Suppressor macrophage treated with lipopolysaccharide for 1 hour (primary cell): ENCODE measurements around the gene AP3B1.
A peak's percentile ranks its signal among the peaks of the same experiment; 100 is the strongest.

Source experiments
- DNase-seq, 3 donors: peaks; one replicate each; pipeline ENCODE4 v3.0.0-alpha.2; 2020 to 2022

Gene AP3B1

DNA sequence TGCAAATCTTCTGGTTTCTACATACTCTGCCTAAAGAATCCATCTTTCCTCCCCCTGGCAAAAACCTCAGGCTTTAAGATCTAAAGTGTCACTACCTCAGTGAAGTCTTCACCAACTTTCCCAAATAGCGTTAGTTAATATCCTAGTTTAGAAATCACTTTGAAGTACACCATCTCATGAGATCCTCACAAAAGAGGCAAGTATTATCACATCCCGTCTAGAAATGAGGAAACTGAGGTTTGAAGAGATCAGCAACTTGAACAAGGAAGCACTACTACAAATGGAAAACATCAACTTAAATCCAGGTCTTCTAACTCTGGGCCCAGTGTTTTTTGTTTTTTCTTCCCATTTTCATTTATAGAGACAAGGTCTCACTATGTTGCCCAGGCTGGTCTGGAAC, 4.6 kb downstream of the AP3B1 start:
- DNase-seq, result peak; percentile 47 to 71 (median 70)

DNA sequence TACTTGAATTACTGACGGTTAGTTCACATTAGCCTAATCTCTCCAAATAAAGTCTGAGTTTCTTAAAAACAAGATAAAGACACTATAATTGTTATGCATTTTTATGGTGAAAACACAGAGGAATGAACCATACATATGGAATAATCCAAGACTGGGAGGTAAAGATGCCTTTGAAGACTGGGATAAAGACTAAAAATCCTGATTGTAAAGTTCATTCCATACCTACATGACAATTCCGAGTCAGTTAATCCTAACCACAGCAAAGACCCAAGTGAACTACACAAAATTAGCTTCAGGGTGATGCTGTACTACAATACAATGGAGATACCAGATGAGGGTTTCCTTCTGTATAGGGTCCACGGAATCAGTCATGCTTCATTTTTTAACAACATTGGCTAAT, 6.3 kb downstream of the AP3B1 start:
- no peak for DNase-seq

DNA sequence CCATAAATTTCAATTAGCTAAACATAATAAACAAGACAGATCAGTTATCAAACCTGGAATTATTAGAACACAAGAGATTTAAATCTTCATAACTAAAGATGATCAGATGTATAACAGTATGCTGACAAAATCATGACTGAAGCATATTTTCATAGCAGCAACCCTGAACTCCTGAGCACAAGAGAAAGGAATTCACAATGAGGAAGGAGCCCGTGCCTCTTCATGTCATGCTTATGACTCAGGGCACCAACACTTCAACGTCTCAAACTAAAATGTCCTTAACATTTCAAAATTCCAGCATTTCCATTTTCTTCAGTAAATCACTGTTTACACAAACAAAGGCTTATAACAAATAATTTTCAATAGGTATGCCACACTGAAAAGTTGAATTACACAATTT, 6.7 kb downstream of the AP3B1 start:
- peak; percentile 83 to 93 (median 89) for DNase-seq

DNA sequence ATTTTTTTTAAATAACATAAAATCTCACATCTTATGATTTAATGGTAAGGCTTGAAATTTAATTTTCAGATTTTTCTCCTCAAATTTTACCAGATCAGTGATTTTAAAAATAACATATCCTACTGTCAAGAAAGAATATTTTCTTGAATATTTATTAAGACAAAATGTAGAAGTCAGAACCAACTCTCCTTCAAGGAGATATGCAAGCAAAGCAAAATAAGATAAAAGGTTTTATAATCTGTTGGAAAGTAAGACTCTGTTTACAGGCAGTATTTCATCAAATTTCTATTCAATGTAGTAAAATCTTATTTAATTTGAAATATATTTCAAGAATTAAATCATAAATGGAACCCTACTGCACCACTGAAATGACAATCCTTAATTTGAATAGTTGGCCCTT, 7.3 kb downstream of the AP3B1 start:
- DNase-seq, result no peak

DNA sequence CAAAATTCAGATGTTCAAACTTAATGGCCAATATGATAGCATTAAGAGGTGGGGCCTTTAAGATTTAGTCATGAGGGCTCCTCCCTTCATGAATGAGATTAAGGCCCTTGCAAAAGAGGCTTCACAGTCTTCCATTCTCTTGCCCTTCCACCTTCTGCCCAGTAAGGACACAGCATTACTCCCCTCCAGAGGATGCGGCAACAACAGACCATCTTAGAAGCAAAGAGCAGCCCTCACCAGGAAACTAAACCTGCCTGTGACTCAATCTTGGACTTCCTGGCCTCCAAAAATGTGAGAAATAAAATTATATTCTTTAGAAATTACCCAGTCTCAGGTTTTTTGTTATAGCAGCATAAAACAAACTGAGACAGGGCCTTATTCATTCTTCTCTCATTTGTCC, 8.2 kb downstream of the AP3B1 start:
- DNase-seq, result peak; percentile 44 to 72 (median 54)

DNA sequence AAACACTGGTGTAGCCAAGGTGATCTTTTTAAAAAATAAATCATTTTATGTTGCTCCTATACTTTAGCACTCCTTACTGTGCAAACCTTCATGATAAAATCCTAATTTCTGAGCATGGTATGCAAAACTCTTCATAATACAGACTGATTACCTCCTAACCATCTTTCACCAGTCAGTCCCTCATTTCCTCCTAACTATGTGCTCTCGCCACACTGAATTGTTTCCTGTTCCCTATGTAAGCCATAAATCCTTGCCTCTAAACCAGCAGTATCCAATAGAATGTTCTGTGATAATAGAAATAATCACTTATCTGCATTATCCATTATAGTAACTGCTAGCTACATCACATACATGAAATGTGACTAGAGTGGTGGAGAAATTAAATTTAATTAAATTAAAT, 10.7 kb downstream of the AP3B1 start:
- no peak for DNase-seq

DNA sequence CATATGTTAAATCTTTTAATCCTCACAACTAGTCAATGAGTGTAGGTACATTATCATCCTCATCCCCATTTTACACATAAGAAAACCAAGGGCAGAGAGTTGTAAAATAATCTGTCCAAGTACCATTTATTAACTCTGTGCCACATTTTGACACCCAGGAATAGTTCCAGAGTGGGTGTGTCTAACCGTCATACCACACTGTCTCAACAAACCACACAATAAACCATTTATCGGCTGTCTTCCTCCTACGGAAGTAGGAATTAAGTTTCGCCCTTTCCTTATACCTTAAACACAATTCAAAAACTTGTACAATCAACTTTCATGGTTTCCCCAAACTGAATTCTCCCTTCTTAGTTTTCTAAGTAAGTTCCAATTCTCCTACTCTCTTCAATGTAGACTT, 11.4 kb downstream of the AP3B1 start:
- no peak for DNase-seq

DNA sequence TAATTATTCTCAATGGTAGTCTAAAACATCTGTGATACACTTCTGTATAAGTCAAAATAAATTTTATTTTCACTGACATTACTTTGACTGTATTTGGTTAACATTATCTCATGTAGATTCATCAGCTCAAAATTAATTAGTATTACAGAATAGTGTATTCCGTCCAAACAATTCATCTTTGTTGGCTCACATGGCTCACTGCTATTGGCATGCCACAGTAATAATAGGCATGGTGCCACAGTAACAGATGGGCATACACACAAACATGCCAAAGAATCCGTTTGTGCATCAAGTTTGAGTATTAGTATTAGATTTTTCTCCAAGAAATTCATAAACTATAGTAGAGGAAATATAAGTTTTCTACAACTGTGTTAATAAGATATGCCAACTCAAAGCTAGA, 14.2 kb downstream of the AP3B1 start:
- DNase-seq, result no peak

DNA sequence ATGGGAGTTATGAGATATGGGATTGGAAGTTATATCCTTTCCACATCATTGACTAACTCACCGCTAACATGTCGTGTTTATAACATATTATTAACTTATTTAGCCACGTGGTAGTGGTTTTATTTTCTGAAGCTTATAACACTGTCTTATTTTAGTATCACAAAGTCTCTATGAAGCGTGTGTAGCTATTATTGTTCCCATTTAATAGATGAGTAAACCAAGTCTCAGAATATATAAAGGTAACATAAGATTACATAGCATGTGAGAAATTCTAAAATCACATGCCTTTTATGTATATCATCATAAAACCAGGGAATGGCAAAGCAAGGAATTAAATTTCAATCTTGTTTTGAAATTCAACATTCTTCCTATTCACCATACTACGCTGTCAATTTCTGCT, 15.3 kb downstream of the AP3B1 start:
- DNase-seq, result no peak

DNA sequence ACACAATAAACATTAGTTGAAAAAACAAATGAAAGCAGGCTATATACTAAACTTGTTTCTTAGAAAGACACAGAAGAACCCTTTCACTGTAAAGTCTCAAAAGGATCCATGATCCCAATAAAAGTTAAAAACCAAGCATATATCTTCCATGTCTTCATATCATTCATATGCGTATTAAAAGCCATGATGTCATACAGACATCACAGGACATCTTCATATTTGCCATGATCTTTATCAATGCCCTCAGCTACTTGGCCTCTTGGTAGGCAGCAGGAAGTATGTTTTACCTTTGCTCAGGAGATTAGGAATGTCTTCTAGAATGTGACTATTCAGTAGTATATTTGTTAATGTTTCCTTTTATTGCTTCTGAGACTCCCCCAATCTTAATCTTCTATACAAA, 16.8 kb downstream of the AP3B1 start:
- no peak for DNase-seq

DNA sequence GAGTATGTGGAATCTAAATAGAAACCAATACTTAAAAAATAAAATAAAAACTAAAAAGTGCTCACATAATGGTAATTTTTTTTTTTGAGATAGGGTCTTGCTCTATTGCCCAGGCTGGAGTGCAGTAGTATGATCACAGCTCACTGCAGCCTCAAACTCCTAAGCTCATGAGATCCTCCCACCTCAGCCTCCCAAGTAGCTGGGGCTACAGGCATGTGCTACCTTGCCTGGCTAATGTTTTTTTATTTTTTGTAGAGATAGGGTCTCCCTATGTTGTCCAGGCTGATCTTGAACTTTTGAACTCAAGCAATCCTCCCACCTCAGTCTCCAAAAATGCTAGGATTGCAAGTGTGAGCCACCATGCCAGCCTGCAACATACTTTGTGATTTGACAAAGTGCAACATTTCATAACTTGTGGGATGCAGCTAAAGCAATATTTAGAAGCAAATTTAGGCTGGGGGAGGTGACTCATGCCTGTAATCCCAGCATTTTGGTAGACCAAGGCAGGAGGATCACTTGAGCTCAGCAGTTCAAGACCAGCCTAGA, 18.4 kb downstream of the AP3B1 start:
- no peak for DNase-seq

DNA sequence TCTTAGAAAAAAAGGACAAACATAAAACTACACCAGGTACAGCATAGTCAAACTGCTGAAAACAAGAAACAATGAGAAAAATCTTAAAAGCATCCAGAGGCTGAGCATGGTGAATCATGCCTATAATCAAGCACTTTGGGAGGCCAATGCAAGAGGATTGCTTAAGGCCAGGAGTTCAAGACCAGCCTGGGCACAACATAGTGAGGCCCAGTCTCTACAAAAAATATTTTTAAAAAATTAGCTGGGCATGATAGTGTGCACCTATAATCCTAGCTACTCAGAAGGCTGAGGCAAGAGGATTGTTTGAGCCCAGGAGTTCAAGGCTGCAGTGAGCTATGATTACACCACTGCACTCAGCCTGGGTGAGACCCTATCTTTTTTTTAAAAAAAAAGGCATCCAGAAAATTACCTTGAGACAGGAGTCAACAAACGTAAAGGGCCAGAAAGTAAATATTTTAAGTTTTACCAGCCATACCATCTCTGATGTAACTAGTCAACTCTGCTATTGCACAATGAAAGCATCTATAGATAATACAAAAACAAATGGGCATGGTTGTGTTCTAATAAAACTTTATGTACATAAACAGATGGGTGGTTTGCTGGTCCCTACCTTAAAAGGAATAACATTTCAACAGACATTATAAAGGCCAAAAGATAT, 19.8 kb downstream of the AP3B1 start:
- no peak for DNase-seq

DNA sequence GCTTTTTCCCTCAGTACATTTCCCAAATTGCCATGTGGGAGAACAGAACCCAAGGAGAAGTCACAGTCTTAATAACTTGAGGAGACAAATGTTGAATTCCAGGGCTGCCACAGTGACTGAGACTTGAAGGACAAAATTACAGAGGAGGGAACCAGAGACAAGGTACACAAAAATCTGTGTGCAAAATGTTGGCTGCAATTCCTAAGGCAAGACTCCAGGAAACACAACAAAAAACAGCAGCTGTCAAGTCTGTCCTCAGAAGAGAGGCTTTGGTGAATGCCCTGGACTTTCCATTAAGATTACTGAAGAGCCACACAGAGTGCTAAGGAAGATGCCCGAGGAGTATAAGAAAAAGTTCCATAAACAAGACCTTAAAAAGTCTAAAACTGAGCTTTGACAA, 21.1 kb downstream of the AP3B1 start:
- no peak for DNase-seq

DNA sequence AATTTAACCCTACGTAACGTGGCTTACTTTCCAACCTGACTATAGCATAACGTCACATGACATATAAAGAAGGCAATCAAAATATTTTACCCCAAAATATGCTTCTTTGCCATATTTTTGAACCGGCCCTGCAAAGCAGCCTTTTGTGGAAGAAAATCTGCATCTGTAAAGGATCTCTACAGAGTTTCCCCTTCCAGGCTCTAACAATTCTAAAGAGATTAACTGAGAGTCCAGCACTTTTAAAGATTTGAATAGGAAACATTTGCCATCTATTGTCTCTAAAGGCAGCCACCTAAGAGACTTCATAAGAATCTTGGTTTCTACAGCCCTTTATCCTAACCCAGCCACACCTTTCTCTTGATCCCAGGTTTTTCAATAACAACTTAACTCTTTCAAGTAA, 22.7 kb downstream of the AP3B1 start:
- no peak for DNase-seq

DNA sequence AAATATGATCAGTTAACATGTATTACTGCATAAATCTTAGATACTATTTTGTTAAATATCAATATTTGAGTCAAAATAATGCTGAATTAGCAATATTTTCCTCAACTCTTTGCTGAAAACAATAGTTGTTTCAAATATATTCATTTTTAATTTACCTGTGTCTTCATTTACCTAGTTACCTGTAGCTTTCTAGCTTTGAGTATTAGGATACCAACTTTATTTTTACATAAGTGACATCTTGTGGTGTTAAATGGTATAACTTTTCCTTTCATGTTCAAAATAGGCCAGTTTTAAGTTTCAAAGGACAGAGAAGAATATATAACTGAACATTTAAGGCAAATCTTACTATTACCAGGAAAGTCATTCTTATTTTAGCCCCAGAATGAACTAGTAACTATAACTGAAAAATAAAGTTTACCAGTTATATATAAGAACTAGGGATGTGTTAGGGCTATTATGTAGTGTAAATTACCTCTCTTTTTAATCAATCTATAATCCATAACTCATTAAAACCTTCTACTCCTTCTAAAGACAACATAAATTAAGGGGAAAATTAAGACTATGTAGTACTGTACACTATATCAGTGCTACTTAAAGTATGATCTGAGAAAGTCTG, 25.3 kb downstream of the AP3B1 start:
- peak in 1 of 3 donors; percentile 39 for DNase-seq

DNA sequence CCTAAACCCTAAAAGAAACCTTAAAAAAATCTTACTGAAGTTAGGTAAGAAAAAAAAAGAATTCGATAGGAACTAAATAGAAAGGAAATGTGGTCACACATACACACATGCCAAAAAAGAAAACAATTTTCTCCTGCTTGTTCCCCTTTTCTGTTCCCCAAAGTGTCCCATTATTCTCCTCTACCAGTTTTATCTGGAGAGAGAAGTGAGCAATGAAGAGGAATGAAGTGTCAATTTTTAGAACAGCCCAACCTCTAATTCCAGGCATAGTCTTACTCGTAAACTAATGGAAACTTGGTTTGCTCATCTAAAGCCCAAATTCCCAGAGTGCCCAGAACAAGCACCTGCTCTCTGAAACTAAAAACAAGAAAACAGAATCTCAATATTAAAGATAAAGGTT, 26.1 kb downstream of the AP3B1 start:
- peak; percentile 42 to 67 (median 64) for DNase-seq

DNA sequence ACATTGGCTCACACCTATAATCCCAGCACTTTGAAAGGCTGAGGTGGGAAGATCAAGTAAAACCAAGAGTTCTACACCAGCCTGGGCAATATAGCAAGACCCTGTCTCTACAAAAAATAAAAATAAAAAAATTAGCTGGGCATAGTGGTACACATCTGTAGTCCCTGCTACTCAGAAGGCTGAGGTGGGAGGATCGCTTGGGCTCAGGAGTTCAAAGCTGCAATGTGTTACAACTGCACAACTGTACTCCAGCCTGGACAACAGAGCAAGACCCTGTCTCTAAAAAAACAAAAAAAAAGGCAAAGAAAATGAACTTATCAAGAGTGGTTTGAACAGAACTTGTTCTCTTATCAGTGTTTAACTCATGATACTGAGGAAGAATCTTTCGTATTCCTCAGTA, 29.3 kb downstream of the AP3B1 start:
- DNase-seq, result no peak

DNA sequence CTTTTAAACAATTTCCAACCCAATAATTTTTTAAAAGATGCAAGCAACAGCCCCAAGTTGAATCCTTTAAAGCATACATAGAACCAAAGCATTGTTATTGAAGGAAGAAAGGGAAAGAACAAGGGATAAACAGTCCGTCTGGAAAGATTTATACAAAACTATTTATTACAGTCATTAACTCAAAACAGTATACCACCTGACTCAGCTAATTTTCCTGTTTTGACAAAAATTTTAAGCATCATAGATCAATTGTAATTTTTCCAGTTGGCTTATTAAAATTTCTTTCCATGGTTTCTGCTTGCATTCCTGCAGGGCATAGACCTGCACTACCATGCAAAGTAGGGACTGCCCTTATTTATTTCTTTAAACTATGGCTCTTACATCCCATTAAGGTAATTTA, 29.9 kb downstream of the AP3B1 start:
- DNase-seq, result no peak

DNA sequence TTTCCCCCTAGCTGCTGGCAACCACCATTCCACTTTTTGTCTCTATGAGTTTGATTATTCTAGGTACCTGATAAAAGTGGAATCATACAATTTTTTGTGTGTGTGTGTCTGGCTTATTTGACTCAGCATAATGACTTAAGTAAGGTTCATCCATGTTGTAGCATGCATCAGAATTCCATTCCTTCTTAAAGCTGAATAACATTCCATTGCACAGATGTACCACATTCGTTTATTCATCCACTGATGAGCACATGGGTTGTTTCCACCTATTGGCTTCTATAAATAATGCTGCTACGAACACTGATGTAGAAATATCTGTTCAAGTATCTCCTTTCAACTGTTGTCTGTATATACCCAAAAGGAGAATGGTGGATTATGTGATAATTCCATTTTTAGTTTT, 33.7 kb downstream of the AP3B1 start:
- no peak for DNase-seq

DNA sequence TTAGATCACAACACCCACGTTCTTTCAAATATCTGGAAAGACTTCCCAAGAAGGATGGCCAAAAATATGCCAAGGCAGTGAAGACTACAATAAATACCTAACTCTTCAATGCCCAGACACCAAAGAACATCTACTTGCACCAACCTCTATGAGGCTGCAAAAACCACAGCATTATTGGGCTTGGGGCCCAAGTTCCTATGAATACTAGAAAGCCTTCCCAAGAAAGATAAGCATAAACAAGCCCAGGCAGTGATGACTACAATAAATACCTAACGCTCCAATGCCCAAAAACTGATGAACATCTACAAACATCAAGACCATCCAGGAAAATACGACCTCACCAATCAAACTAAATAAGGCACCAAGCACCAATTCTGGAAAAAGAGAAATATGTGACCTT, 41.3 kb downstream of the AP3B1 start:
- no peak for DNase-seq

DNA sequence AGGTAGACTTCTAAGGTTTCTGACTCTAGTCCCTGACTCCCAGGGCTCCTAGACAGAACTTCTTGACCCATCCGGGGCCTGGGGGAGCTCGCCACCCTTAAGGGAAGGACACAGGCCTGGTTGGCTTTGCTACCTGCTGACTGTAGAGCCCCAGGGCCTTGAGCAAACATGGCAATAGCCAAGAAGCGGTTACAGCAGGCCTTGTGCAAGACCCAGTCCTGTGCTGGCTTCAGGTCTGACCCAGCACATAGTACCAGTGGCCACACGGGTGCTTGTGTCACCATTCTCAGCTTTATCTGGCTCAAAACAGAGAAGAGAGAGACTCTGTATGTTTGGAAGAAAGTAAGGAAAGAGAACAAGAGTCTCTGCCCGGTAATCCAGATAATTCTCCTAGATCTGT, 41.8 kb downstream of the AP3B1 start:
- DNase-seq, result no peak

DNA sequence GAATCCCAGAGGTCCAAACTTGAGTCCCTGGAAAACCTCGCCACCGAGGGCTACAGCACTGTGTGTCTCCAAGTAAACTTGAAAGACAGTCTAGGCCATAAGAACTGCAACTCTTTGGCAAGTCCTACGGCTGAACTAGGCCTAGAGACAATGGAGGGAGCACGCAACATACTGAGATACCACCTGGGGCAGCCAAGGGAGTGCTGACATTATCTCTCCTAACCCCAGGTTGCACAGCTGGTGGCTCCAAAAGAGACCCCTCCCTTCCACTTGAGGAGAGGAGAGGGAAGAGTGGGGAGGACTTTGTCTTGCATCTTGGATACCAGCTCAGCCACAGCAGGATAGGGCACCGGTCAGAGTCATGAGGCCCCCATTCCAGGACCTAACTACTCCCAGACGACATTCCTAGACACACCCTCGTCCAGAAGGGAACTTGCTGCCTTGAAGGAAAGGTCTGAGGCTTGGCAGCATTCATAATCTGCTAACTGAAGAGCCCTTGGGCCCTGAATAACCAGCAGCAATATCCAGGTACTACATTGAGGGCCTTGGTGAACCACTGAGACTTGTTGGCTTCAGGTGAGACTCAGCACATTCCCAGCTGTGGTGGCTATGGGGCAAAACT, 42.7 kb downstream of the AP3B1 start:
- no peak for DNase-seq

DNA sequence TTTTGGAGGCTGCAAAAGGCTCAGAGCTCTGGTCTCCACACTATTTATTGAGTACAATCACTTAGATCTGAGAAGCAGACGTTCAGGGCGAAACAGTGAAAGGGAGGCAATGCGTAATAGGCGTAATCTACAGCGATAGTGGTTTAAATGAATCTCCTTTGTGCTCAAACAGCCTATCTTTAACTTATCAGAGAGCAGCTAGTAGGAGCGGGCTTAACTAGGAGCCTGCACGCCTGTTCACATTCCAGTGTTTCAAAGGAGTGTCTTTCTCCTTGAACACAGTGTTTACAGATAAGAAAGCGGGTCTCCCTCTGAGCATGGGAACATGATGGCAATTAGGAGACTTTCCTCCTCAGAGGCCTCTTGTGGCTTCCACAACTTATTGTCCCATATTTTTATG, 49.4 kb downstream of the AP3B1 start:
- no peak for DNase-seq

DNA sequence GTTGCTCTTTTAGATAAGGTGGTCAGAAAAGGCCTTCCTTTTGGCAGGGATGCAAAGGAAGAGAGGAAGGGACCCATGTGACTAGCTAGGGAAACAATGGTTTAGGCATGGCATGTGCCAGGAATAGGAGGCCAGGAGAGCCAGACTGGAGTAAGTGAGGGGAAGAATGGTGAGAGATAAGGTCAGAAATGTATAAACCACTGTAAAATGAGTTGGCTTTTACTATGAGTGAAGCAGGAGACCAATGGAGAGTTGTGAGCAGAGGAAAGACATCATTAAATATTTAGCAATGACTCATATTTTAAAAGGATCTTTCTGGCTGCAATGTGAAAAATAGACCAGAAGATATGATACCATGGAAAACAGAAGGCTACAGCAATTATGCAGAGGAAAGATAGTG, 50.9 kb downstream of the AP3B1 start:
- no peak for DNase-seq

DNA sequence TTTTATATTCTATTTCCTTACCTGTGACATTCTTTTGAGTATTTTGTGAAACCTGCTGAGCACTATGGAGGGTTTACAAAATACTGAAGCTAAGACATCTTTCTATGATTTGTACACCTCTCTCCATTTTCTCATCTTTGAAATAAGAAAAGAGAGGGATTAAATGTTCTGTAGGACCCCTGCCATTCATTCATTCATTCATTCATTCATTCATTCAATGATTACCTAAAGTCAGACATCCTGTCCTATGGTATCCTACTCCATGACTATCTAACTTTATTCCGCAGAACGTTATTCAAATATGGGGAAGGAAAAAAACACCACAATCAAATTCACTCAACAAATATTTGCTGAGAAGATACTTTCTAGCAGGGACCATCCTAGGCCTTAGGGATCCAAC, 51.4 kb downstream of the AP3B1 start:
- no peak for DNase-seq
